ENCODE measurements around the gene RTN1.

Gene RTN1

GRCh38 chr14:59870277-59871165 is at the start of gene RTN1:
Gene RTN1 (minus strand): TSS chr14:59870776. CDS start chr14:59870630, 146 bp downstream.
- H3K4me3 Mint-ChIP-seq, result peak within 1 kb of the TSS; percentile 84
- H3K27me3 Mint-ChIP-seq, result peaks cover 35% of the 10 kb centered on the region
- H3K9me3 Mint-ChIP-seq (ENCODE audit: low read depth), result peaks cover 4% of the 10 kb centered on the region
- H3K27ac Mint-ChIP-seq, result no peak within 1 kb of the TSS
- no peaks in the 10 kb centered on the region for H3K36me3 Mint-ChIP-seq
- H3K4me1 Mint-ChIP-seq (ENCODE audit: low read depth), result peaks cover 3% of the 10 kb centered on the region

- Mint-ChIP-seq H3K4me1 (ENCODE audit: low read depth) (peaks cover 12% of the 10 kb centered on the region), H3K27ac (no peak overlapping the region), H3K36me3 (no peaks in the 10 kb centered on the region), H3K27me3 (peaks cover 7% of the 10 kb centered on the region), H3K4me3 (peak overlapping the region; percentile 83), H3K9me3 (ENCODE audit: low read depth) (no peaks in the 10 kb centered on the region)
These were observed 49.8 kb upstream of the RTN1 start for GRCh38 chr14:59920378-59920683.

- no peak within 1 kb of the TSS for H3K27ac Mint-ChIP-seq
- peak within 1 kb of the TSS; percentile 83 for H3K4me3 Mint-ChIP-seq
- peaks cover 7% of the 10 kb centered on the region for H3K27me3 Mint-ChIP-seq
- H3K9me3 Mint-ChIP-seq (ENCODE audit: low read depth), result no peaks in the 10 kb centered on the region
- no peaks in the 10 kb centered on the region for H3K36me3 Mint-ChIP-seq
- peaks cover 12% of the 10 kb centered on the region for H3K4me1 Mint-ChIP-seq (ENCODE audit: low read depth)
These were observed 49.2 kb upstream of the RTN1 start, which contains the start of gene LRRC9 for GRCh38 chr14:59919570-59920377. Gene LRRC9 (plus strand): TSS chr14:59920144.

- H3K36me3 Mint-ChIP-seq, result no peaks in the 10 kb centered on the region
- no peak overlapping the region for H3K27ac Mint-ChIP-seq
- peak overlapping the region; percentile 83 for H3K4me3 Mint-ChIP-seq
- H3K27me3 Mint-ChIP-seq, result peaks cover 7% of the 10 kb centered on the region
- peaks cover 12% of the 10 kb centered on the region for H3K4me1 Mint-ChIP-seq (ENCODE audit: low read depth)
- H3K9me3 Mint-ChIP-seq (ENCODE audit: low read depth), result no peaks in the 10 kb centered on the region
These were observed 48.4 kb upstream of the RTN1 start for GRCh38 chr14:59918824-59919569.

- Mint-ChIP-seq H3K4me3 (no peak overlapping the region), H3K27me3 (peaks cover 8% of the 10 kb centered on the region), H3K36me3 (no peaks in the 10 kb centered on the region), H3K27ac (no peak overlapping the region), H3K4me1 (ENCODE audit: low read depth) (no peaks in the 10 kb centered on the region), H3K9me3 (ENCODE audit: low read depth) (no peaks in the 10 kb centered on the region)
These were observed 42.6 kb upstream of the RTN1 start for GRCh38 chr14:59913187-59913586.

- Mint-ChIP-seq H3K27ac (no peak overlapping the region), H3K4me1 (ENCODE audit: low read depth) (no peaks in the 10 kb centered on the region), H3K9me3 (ENCODE audit: low read depth) (no peaks in the 10 kb centered on the region), H3K27me3 (peaks cover 8% of the 10 kb centered on the region), H3K4me3 (no peak overlapping the region), H3K36me3 (no peaks in the 10 kb centered on the region)
These were observed 41.9 kb upstream of the RTN1 start for GRCh38 chr14:59912443-59912842.

GRCh38 chr14:59905188-59905587 is 34.6 kb upstream of the RTN1 start:
- H3K4me3 Mint-ChIP-seq, result no peak overlapping the region
- H3K27ac Mint-ChIP-seq, result no peak overlapping the region
- H3K27me3 Mint-ChIP-seq, result peaks cover 5% of the 10 kb centered on the region
- peaks cover 2% of the 10 kb centered on the region for H3K36me3 Mint-ChIP-seq
- no peaks in the 10 kb centered on the region for H3K4me1 Mint-ChIP-seq (ENCODE audit: low read depth)
- H3K9me3 Mint-ChIP-seq (ENCODE audit: low read depth), result no peaks in the 10 kb centered on the region

GRCh38 chr14:59904184-59904583 is 33.6 kb upstream of the RTN1 start:
- peaks cover 2% of the 10 kb centered on the region for H3K36me3 Mint-ChIP-seq
- H3K4me3 Mint-ChIP-seq, result no peak overlapping the region
- no peaks in the 10 kb centered on the region for H3K27me3 Mint-ChIP-seq
- no peak overlapping the region for H3K27ac Mint-ChIP-seq
- no peaks in the 10 kb centered on the region for H3K9me3 Mint-ChIP-seq (ENCODE audit: low read depth)
- H3K4me1 Mint-ChIP-seq (ENCODE audit: low read depth), result no peaks in the 10 kb centered on the region

GRCh38 chr14:59900556-59900955 is 30.0 kb upstream of the RTN1 start:
- H3K4me1 Mint-ChIP-seq (ENCODE audit: low read depth), result no peaks in the 10 kb centered on the region
- no peaks in the 10 kb centered on the region for H3K9me3 Mint-ChIP-seq (ENCODE audit: low read depth)
- no peak overlapping the region for H3K4me3 Mint-ChIP-seq
- peaks cover 2% of the 10 kb centered on the region for H3K36me3 Mint-ChIP-seq
- H3K27ac Mint-ChIP-seq, result no peak overlapping the region
- peaks cover 4% of the 10 kb centered on the region for H3K27me3 Mint-ChIP-seq

GRCh38 chr14:59897757-59898383 is 27.3 kb upstream of the RTN1 start:
- no peak overlapping the region for H3K27ac Mint-ChIP-seq
- no peaks in the 10 kb centered on the region for H3K4me1 Mint-ChIP-seq (ENCODE audit: low read depth)

GRCh38 chr14:59895721-59896120 is 25.1 kb upstream of the RTN1 start:
- no peak overlapping the region for H3K4me3 Mint-ChIP-seq
- H3K36me3 Mint-ChIP-seq, result no peaks in the 10 kb centered on the region
- H3K4me1 Mint-ChIP-seq (ENCODE audit: low read depth), result no peaks in the 10 kb centered on the region
- no peak overlapping the region for H3K27ac Mint-ChIP-seq
- H3K27me3 Mint-ChIP-seq, result peaks cover 8% of the 10 kb centered on the region
- no peaks in the 10 kb centered on the region for H3K9me3 Mint-ChIP-seq (ENCODE audit: low read depth)

More at GRCh38 chr14:59897757-59898383, 27.3 kb upstream of the RTN1 start:
- Mint-ChIP-seq H3K9me3 (ENCODE audit: low read depth) (no peaks in the 10 kb centered on the region), H3K36me3 (peaks cover 2% of the 10 kb centered on the region), H3K27me3 (peaks cover 8% of the 10 kb centered on the region), H3K4me3 (no peak overlapping the region)

GRCh38 chr14:59890676-59891075 is 20.1 kb upstream of the RTN1 start:
- Mint-ChIP-seq H3K27me3 (peaks cover 18% of the 10 kb centered on the region), H3K9me3 (ENCODE audit: low read depth) (no peaks in the 10 kb centered on the region), H3K36me3 (no peaks in the 10 kb centered on the region), H3K4me1 (ENCODE audit: low read depth) (no peaks in the 10 kb centered on the region), H3K4me3 (no peak overlapping the region), H3K27ac (no peak overlapping the region)

GRCh38 chr14:59882957-59883356 is 12.4 kb upstream of the RTN1 start:
- peaks cover 24% of the 10 kb centered on the region for H3K27me3 Mint-ChIP-seq
- no peak overlapping the region for H3K27ac Mint-ChIP-seq
- H3K4me1 Mint-ChIP-seq (ENCODE audit: low read depth), result no peaks in the 10 kb centered on the region
- no peaks in the 10 kb centered on the region for H3K36me3 Mint-ChIP-seq
- no peak overlapping the region for H3K4me3 Mint-ChIP-seq
- peaks cover 4% of the 10 kb centered on the region for H3K9me3 Mint-ChIP-seq (ENCODE audit: low read depth)

GRCh38 chr14:59871166-59871495 is 555 bp upstream of the RTN1 start:
- H3K4me3 Mint-ChIP-seq, result peak overlapping the region; percentile 84
- no peaks in the 10 kb centered on the region for H3K36me3 Mint-ChIP-seq
- peaks cover 4% of the 10 kb centered on the region for H3K9me3 Mint-ChIP-seq (ENCODE audit: low read depth)
- no peak overlapping the region for H3K27ac Mint-ChIP-seq
- peaks cover 3% of the 10 kb centered on the region for H3K4me1 Mint-ChIP-seq (ENCODE audit: low read depth)
- peaks cover 31% of the 10 kb centered on the region for H3K27me3 Mint-ChIP-seq
